ENCODE results near the gene CBR1. TPM values are rescaled to one million over a fixed set of nuclear protein-coding genes. Genes with fewer than 3 reads are reported as not detected.
"Not testable (repeated sequence)": the region's sequence is repeated elsewhere in the genome, so short reads cannot be mapped to it uniquely, and the experiment has no call there.

The CBR1 gene
- total RNA-seq, 1 experiment from 2014 or later = 81.8 TPM

DNA sequence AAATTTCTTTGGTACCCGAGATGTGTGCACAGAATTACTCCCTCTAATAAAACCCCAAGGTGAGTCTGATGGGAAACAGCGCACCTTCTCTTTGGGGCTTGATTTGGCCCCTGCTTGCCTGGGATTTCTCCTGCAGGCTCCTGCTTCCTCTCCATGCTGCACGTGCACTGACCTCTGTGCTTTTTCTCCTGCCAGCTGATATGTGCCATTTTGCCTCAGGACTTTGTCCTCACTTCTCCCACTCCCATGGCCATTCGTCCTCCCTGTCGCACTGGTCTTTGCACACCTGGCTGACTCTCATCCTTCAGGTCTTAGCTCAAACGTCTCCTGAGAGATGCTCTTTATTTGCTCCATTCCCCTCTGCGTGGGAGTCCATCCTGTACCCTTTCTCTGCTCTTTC, 1.2 kb downstream of the CBR1 start:
- Histone ChIP-seq H3K4me3 (ENCODE audit: low read depth, low read length, poor library complexity, severe bottlenecking) (peak overlapping the region; percentile 71), H3K9me3 (ENCODE audit: low read depth, low read length, poor library complexity, severe bottlenecking) (peaks cover 19% of the 10 kb centered on the region), H3K36me3 (ENCODE audit: insufficient read depth, low read length, poor library complexity, severe bottlenecking) (peaks cover 16% of the 10 kb centered on the region), H3K4me1 (ENCODE audit: insufficient read depth, low read length, poor library complexity, severe bottlenecking) (peaks cover 13% of the 10 kb centered on the region), H3K27ac (ENCODE audit: low read depth, low read length, poor library complexity, severe bottlenecking) (no peak overlapping the region), H3K27me3 (replicated peaks; ENCODE audit: insufficient read depth, low read depth, low read length, poor library complexity) (no peaks in the 10 kb centered on the region)
- ChIA-PET CTCF (no interaction called here), POLR2A (ENCODE audit: low non-redundant PET) (no interaction called here)
- intact Hi-C loops (cut with micrococcal nuclease; ENCODE audit: unreplicated experiment) = no loop called here
- no peak for TF ChIP-seq EZH2 (IDR thresholded peaks at IDR 0.05; ENCODE audit: borderline replicate concordance, low read depth, low read length, poor library complexity, severe bottlenecking)
- TF ChIP-seq, protein P1, sequence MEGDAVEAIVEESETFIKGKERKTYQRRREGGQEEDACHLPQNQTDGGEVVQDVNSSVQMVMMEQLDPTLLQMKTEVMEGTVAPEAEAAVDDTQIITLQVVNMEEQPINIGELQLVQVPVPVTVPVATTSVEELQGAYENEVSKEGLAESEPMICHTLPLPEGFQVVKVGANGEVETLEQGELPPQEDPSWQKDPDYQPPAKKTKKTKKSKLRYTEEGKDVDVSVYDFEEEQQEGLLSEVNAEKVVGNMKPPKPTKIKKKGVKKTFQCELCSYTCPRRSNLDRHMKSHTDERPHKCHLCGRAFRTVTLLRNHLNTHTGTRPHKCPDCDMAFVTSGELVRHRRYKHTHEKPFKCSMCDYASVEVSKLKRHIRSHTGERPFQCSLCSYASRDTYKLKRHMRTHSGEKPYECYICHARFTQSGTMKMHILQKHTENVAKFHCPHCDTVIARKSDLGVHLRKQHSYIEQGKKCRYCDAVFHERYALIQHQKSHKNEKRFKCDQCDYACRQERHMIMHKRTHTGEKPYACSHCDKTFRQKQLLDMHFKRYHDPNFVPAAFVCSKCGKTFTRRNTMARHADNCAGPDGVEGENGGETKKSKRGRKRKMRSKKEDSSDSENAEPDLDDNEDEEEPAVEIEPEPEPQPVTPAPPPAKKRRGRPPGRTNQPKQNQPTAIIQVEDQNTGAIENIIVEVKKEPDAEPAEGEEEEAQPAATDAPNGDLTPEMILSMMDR (conservative IDR thresholded peaks at IDR 0.05; ENCODE audit: low read depth, low read length) = no peak
- no TSS peak for BruUV-seq (replicated peaks)
- DNase-seq (ENCODE audit: low spot score) = no peak

DNA sequence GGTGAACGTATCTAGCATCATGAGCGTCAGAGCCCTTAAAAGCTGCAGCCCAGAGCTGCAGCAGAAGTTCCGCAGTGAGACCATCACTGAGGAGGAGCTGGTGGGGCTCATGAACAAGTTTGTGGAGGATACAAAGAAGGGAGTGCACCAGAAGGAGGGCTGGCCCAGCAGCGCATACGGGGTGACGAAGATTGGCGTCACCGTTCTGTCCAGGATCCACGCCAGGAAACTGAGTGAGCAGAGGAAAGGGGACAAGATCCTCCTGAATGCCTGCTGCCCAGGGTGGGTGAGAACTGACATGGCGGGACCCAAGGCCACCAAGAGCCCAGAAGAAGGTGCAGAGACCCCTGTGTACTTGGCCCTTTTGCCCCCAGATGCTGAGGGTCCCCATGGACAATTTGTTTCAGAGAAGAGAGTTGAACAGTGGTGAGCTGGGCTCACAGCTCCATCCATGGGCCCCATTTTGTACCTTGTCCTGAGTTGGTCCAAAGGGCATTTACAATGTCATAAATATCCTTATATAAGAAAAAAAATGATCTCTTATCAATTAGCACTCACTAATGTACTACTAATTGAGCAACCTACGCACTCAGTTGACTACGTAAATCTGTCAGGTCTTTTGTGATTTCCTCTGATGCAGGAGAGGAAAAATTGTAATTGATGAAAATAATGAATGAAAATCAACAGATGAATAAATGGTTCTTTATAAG, 2.8 kb downstream of the CBR1 start:
- H3K27ac ChIP-seq (ENCODE audit: low read depth, low read length, poor library complexity, severe bottlenecking) = no peak overlapping the region
- peaks cover 16% of the 10 kb centered on the region for H3K9me3 ChIP-seq (ENCODE audit: low read depth, low read length, poor library complexity, severe bottlenecking)
- ChIA-PET CTCF (no interaction called here), POLR2A (ENCODE audit: low non-redundant PET) (no interaction called here)
- no peaks in the 10 kb centered on the region for H3K27me3 ChIP-seq (replicated peaks; ENCODE audit: insufficient read depth, low read depth, low read length, poor library complexity)
- TF ChIP-seq, protein P1 (conservative IDR thresholded peaks at IDR 0.05; ENCODE audit: low read depth, low read length) = no peak
- no peak for TF ChIP-seq EZH2 (IDR thresholded peaks at IDR 0.05; ENCODE audit: borderline replicate concordance, low read depth, low read length, poor library complexity, severe bottlenecking)
- intact Hi-C loops (cut with micrococcal nuclease; ENCODE audit: unreplicated experiment) = no loop called here
- no peak overlapping the region for H3K4me3 ChIP-seq (ENCODE audit: low read depth, low read length, poor library complexity, severe bottlenecking)
- H3K36me3 ChIP-seq (ENCODE audit: insufficient read depth, low read length, poor library complexity, severe bottlenecking) = peaks cover 16% of the 10 kb centered on the region
- no peak for DNase-seq (ENCODE audit: low spot score)
- H3K4me1 ChIP-seq (ENCODE audit: insufficient read depth, low read length, poor library complexity, severe bottlenecking) = peaks cover 13% of the 10 kb centered on the region
- no TSS peak for BruUV-seq (replicated peaks)

DNA sequence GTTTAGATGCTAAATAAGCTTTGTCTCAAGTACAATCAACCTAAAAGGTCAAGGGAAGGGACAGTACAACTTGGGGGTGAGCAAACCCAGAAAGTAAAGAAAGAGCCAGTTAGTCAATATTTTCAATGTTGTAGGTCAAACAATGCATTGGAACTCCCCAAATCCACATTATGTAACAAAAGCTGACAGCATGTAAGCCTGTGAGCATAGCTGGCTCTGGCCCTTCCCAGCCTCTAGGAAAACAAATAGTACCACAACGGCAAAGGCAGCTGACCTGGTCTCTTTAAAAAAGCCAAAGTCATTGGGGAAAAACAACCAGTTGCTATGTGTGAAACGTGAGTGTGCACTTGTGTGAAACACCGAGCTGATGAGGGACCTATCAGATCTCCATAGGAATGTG, 3.4 kb downstream of the CBR1 start:
- no peak for DNase-seq (ENCODE audit: low spot score)
- Histone ChIP-seq H3K27me3 (replicated peaks; ENCODE audit: insufficient read depth, low read depth, low read length, poor library complexity) (no peaks in the 10 kb centered on the region), H3K27ac (ENCODE audit: low read depth, low read length, poor library complexity, severe bottlenecking) (no peak overlapping the region), H3K36me3 (ENCODE audit: insufficient read depth, low read length, poor library complexity, severe bottlenecking) (peaks cover 16% of the 10 kb centered on the region), H3K9me3 (ENCODE audit: low read depth, low read length, poor library complexity, severe bottlenecking) (peaks cover 10% of the 10 kb centered on the region), H3K4me3 (ENCODE audit: low read depth, low read length, poor library complexity, severe bottlenecking) (no peak overlapping the region), H3K4me1 (ENCODE audit: insufficient read depth, low read length, poor library complexity, severe bottlenecking) (peaks cover 13% of the 10 kb centered on the region)
- ChIA-PET POLR2A (ENCODE audit: low non-redundant PET) (no interaction called here), CTCF (no interaction called here)
- TF ChIP-seq, protein P1 (conservative IDR thresholded peaks at IDR 0.05; ENCODE audit: low read depth, low read length) = no peak
- no peak for TF ChIP-seq EZH2 (IDR thresholded peaks at IDR 0.05; ENCODE audit: borderline replicate concordance, low read depth, low read length, poor library complexity, severe bottlenecking)
- intact Hi-C loops (cut with micrococcal nuclease; ENCODE audit: unreplicated experiment) = no loop called here
- BruUV-seq (replicated peaks) = no TSS peak

DNA sequence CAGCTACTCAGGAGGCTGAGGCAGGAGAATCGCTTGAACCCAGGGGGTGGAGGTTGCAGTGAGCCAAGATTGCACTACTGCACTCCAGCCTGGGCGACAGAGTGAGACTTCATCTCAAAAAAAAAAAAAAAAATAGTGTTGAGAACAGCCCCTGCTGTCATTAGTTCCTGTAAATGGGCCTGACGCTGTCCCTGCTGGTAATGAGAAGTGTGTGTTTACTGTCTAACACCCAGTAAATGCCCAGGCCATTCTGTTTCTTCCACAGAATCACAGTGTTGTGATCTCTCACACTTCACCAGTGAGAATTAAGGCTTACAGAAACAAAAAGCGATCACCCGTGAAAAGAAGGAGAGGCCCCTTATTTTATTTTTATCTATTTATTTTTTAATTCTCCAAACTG, 4.1 kb downstream of the CBR1 start:
- H3K4me1 ChIP-seq (ENCODE audit: insufficient read depth, low read length, poor library complexity, severe bottlenecking) = peaks cover 13% of the 10 kb centered on the region
- H3K4me3 ChIP-seq (ENCODE audit: low read depth, low read length, poor library complexity, severe bottlenecking); intact Hi-C loops (cut with micrococcal nuclease; ENCODE audit: unreplicated experiment); H3K27ac ChIP-seq (ENCODE audit: low read depth, low read length, poor library complexity, severe bottlenecking); BruUV-seq (replicated peaks); H3K27me3 ChIP-seq (replicated peaks; ENCODE audit: insufficient read depth, low read depth, low read length, poor library complexity); H3K9me3 ChIP-seq (ENCODE audit: low read depth, low read length, poor library complexity, severe bottlenecking); POLR2A ChIA-PET (ENCODE audit: low non-redundant PET); CTCF ChIA-PET; DNase-seq (ENCODE audit: low spot score): not testable (repeated sequence)
- H3K36me3 ChIP-seq (ENCODE audit: insufficient read depth, low read length, poor library complexity, severe bottlenecking) = peaks cover 16% of the 10 kb centered on the region

Data from A673 (cell line).